NT2/D1 (cell line): ENCODE measurements around the gene RGS17.
"Not testable (repeated sequence)": the region's sequence is repeated elsewhere in the genome, so short reads cannot be mapped to it uniquely, and the experiment has no call there.

ENCODE experiments used
- DNase-seq: peaks from one replicate; pipeline ENCODE4 v3.0.0-alpha.2; 2011; ENCODE audit warnings: low read depth, low spot score
- H3K27me3 ChIP-seq: 2 replicates; pipeline ENCODE4 v1.6.0; 2011; ENCODE audit warnings: mild to moderate bottlenecking; ENCODE audit not compliant: insufficient read length, insufficient read depth
- H3K36me3 ChIP-seq: 2 replicates; pipeline ENCODE4 v1.6.1; 2011; ENCODE audit warnings: mild to moderate bottlenecking, low read length, mixed read lengths; ENCODE audit not compliant: insufficient read depth, insufficient read length
- H3K4me1 ChIP-seq: 2 replicates; pipeline ENCODE4 v1.5.1; 2011; ENCODE audit not compliant: insufficient read depth, insufficient read length
- H3K4me3 ChIP-seq: 2 replicates; pipeline ENCODE4 v1.5.1; 2011; ENCODE audit warnings: low read depth; ENCODE audit not compliant: insufficient read length
- H3K9ac ChIP-seq: 2 replicates; pipeline ENCODE4 v1.6.0; 2011; ENCODE audit warnings: low read depth; ENCODE audit not compliant: insufficient read length
- H3K9me3 ChIP-seq: 2 replicates; pipeline ENCODE4 v1.5.1; 2011; ENCODE audit warnings: mild to moderate bottlenecking, low read length; ENCODE audit not compliant: insufficient read depth
- SUZ12 ChIP-seq: IDR thresholded peaks from 2 replicates; pipeline ENCODE4 v1.6.1; 2011; ENCODE audit not compliant: insufficient read length, insufficient read depth; ENCODE audit errors: extremely low read depth
- YY1 ChIP-seq: IDR thresholded peaks from 2 replicates; pipeline ENCODE4 v1.6.1; 2011; ENCODE audit not compliant: insufficient read length, insufficient read depth
- ZNF274 ChIP-seq: IDR thresholded peaks from 2 replicates; pipeline ENCODE4 v1.6.1; 2011; ENCODE audit warnings: mild to moderate bottlenecking, low read depth, low read length

Gene RGS17

DNA sequence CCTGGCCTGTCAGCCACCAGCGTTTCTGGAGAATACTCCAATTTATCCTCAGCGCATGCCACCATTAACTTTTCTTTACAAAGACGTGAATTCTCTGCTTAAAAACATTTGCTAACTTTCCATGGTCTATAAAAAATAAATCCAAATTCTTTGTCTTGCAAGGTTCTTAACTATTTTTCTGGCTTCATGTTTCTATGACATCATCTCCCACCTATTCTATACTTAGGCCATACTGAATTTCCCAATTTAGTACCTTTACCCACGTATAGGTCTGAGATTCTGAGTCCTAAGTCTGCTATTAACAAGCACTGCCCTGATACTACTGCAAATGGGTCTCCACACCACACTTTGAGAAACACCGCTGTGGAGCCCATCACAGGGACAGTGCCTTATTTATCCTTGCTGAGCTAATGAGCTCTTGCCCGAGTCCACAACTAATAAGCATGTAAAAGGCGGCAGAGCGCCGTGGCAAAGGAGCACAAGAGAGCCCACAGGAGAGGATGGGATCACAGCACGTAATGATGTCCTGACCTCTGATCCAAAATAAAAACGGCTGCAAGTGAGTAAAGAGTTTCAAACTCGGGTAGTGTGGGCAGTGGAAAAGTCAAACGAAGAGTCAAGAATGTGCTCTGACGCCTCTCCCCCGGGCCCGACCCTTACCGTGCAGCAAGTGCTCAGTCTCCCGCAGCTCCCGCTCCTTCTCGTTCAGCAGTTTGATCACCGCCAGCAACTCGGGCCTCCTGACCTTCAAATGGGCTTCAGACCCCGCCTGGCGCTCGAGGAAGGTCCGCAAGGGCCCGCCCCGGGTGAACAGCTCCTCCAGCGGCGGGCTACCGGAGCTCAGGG is 129.1 kb downstream of the RGS17 start:
- Histone ChIP-seq H3K9me3 (no peaks in the 10 kb centered on the region), H3K4me3 (peak overlapping the region; percentile 88), H3K36me3 (peaks cover 29% of the 10 kb centered on the region), H3K4me1 (peaks cover 2% of the 10 kb centered on the region), H3K9ac (peak overlapping the region; percentile 91), H3K27me3 (no peaks in the 10 kb centered on the region)
- no peak for TF ChIP-seq YY1
- TF ChIP-seq ZNF274, result no peak
- no peak for TF ChIP-seq SUZ12
- DNase-seq, result no peak

DNA sequence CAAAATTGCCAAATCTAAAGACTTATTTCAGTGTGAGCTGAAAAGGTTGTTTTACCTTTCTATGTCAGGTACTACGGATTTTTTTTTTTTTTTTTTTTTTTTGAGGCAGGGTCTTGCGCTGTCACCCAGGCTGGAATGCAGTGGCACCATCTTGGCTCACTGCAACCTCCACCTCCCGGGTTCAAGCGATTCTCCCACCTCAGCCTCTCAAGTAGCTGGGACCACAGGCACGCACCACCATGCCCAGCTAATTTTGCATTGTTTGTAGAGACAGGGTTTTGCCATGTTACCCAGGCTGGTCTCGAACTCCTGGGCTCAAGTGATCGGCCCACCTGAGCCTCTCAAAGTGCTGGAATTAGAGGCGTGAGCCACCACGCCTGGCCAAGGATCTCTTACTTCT is 130.3 kb downstream of the RGS17 start:
- not testable (repeated sequence) for H3K9ac ChIP-seq, H3K4me1 ChIP-seq, H3K27me3 ChIP-seq, H3K4me3 ChIP-seq, H3K9me3 ChIP-seq, DNase-seq
- H3K36me3 ChIP-seq, result peaks cover 40% of the 10 kb centered on the region

DNA sequence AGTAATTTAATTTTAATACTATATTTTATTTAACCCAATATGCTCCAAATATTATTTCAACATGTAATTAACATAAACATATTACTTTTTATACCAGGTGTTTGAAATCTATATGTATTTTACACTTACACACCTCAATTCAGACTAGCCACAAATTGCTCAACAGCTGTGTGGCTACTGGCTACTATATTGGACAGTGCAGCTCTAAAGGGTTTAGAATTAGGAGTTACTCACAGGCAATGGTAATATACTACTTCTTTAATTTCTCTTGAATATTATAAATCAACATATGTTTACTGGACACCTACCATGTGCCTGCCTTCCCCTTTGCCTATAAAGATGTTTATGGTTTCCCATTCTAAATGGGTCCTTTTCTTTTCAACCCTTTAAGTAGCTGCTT is 130.8 kb downstream of the RGS17 start:
- TF ChIP-seq YY1, result no peak
- TF ChIP-seq ZNF274, result no peak
- no peak for TF ChIP-seq SUZ12
- Histone ChIP-seq H3K9me3 (no peaks in the 10 kb centered on the region), H3K27me3 (no peaks in the 10 kb centered on the region), H3K4me3 (no peak overlapping the region), H3K36me3 (peaks cover 43% of the 10 kb centered on the region), H3K4me1 (peaks cover 2% of the 10 kb centered on the region), H3K9ac (no peak overlapping the region)
- DNase-seq, result no peak

DNA sequence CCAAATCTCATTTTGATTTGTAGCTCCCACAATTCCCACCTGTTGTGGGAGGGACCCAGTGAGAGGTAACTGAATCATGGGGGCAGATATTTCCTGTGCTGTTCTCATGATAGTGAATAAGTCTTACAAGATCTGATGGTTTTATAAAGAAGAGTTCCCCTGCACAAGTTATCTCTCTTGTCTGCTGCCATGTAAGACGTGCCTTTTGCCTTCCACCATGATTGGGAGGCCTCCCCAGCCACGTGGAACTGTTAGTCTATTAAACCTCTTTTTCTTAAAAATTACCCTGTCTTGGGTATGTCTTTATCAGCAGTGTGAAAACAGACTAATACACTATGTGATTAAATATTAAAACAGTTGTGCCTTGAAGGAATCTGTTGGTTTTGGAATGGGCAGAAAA is 131.5 kb downstream of the RGS17 start:
- H3K4me3 ChIP-seq, H3K9me3 ChIP-seq, DNase-seq, H3K27me3 ChIP-seq, H3K9ac ChIP-seq, H3K4me1 ChIP-seq: not testable (repeated sequence)
- peaks cover 46% of the 10 kb centered on the region for H3K36me3 ChIP-seq

DNA sequence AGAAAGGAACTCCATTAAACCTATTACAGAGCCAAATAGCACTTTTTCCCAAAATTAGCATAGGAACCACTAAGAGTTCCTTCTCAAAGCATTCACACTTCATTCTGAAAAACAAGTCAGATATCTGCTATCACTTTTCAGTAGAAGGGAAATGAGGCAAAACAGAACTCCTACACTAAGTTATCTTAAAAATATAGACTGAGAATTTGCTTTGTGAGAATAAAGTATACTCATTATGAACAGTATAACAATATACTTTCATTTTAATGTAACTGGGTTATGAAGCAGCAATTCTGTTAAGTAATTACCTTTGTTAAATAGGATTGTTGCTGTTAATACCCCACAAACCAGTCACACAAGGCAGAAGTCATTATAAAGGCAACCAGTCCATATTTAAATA is 137.2 kb downstream of the RGS17 start:
- no peak overlapping the region for H3K4me3 ChIP-seq
- H3K9ac ChIP-seq, result no peak overlapping the region
- H3K9me3 ChIP-seq, result no peaks in the 10 kb centered on the region
- no peaks in the 10 kb centered on the region for H3K27me3 ChIP-seq
- no peak for DNase-seq
- H3K4me1 ChIP-seq, result no peaks in the 10 kb centered on the region
- TF ChIP-seq YY1 (no peak), ZNF274 (no peak), SUZ12 (no peak)
- peaks cover 62% of the 10 kb centered on the region for H3K36me3 ChIP-seq

DNA sequence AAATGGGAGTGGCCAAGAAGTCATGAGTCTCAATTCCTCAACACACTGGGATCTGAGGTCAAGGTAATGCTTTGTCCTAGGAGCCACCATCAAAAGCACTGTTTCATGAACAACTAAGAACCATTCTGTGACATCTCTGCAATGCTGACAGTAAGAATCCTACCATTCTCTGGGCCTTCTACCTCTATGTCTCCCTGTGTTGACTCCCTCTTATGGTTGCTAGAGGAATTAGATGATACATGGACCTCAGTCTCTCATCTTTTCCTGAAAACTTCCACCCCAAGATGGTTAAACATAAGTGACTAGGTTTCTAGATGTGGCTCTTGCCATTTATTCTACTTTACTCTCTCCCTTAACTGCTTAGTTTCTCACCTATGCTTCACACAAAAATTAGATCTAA is 137.7 kb downstream of the RGS17 start:
- H3K9ac ChIP-seq, result no peak overlapping the region
- no peaks in the 10 kb centered on the region for H3K4me1 ChIP-seq
- TF ChIP-seq SUZ12 (no peak), ZNF274 (no peak), YY1 (no peak)
- no peak for DNase-seq
- H3K36me3 ChIP-seq, result peaks cover 60% of the 10 kb centered on the region
- H3K27me3 ChIP-seq, result no peaks in the 10 kb centered on the region
- H3K9me3 ChIP-seq, result no peaks in the 10 kb centered on the region
- no peak overlapping the region for H3K4me3 ChIP-seq

DNA sequence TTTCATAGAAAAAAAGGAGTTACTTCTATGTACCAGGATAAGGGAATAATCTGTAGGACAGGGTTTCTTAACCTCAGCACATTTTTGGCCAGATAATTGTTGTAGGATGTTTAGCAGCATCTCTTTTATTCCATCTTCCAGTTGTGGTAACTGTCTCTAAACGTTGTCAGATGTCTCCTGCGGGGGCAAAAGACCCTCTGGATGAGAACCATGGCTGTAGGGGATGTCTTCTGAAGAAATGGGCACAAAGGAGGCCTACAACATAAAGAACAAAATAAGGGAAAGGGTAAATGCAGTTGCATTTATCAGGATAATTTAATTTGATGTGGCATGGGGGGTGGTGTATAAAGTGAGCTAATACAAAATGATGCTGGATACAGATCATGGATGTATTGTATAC is 144.1 kb downstream of the RGS17 start:
- H3K4me1 ChIP-seq, result no peaks in the 10 kb centered on the region
- no peak overlapping the region for H3K9ac ChIP-seq
- no peak for DNase-seq
- no peaks in the 10 kb centered on the region for H3K27me3 ChIP-seq
- peaks cover 17% of the 10 kb centered on the region for H3K36me3 ChIP-seq
- H3K4me3 ChIP-seq, result no peak overlapping the region
- TF ChIP-seq SUZ12 (no peak), ZNF274 (no peak), YY1 (no peak)
- no peaks in the 10 kb centered on the region for H3K9me3 ChIP-seq

DNA sequence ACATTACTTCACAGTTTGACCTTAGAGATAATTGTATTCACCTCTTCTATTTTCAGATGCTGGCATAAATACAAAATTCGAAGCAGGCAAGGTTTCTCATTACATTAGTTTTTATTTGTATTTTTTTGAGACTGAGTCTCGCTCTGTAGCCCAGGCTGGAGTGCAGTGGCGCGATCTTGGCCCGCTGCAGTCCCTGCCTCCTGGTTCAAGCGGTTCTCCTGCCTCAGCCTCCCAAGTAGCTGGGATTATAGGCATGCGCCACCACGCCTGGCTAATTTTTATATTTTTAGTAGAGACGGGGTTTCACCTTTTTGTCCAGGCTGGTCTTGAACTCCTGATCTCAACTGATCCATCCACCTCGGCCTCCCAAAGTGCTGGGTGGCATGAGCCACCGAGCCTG is 145.8 kb downstream of the RGS17 start:
- peak overlapping the region; percentile 81 for H3K4me3 ChIP-seq
- H3K36me3 ChIP-seq, result peaks cover 21% of the 10 kb centered on the region
- peak overlapping the region; percentile 56 for H3K9ac ChIP-seq

More for the DNA sequence above, 145.8 kb downstream of the RGS17 start:
- not testable (repeated sequence) for H3K4me1 ChIP-seq, DNase-seq, H3K27me3 ChIP-seq, H3K9me3 ChIP-seq
